ENCODE results near the gene MAP6. TPM values are rescaled to one million over a fixed set of nuclear protein-coding genes. Genes with fewer than 3 reads are reported as not detected.

The MAP6 gene
- total RNA-seq, 1 donor from 2014 or later = 10.8 TPM

DNA sequence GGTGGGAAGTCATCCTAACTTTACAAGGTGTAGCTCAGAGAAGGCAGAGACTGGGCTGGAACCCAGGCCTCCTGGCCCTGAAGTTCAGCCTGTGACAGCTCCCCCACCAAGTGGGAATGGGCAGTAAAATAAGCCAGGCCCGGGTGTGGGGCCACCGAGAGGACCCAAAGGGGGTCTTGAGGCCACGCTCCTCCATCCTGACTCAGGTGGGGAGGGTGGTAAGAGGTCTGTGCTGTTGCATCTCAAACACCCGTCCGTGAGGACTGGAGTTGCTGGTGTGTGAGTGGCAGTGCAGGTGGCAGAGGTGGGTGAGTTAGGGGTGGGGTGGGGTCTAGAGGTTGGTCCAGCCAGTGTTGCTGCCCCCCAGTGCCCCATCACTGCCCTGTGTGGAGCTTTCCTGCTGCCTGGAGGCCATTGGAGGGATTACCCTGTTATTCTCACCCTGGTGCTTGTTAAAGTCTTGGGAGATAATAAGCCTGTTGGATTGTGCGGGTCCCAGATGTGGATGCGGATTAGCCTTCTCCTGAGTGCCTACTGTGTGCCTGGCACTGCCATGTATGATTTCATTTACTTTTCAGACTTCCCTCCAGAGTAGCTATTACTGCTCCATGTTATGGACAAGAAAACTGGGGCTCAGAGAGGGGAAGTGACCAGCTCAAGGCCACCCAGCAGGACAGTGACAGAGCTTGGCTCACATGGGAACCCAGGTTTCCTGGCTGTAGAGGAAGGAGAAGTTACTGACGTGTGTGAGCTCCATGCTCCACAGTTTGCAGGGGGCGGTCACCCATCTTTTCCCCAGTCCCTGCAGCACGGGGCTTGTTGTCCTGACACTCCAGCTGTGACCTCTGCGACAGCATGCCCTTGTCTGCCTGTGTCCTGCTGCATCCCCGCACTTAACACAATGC lies 93.9 kb downstream of the MAP6 start:
- no peak for DNase-seq
- Histone ChIP-seq H3K27ac (peak overlapping the region; percentile 18), H3K9me3 (no peaks in the 10 kb centered on the region), H3K4me3 (no peak overlapping the region), H3K27me3 (ENCODE audit: low read depth) (no peaks in the 10 kb centered on the region), H3K4me1 (peaks cover 40% of the 10 kb centered on the region), H3K36me3 (peaks cover 48% of the 10 kb centered on the region)
- TF ChIP-seq, protein P1, sequence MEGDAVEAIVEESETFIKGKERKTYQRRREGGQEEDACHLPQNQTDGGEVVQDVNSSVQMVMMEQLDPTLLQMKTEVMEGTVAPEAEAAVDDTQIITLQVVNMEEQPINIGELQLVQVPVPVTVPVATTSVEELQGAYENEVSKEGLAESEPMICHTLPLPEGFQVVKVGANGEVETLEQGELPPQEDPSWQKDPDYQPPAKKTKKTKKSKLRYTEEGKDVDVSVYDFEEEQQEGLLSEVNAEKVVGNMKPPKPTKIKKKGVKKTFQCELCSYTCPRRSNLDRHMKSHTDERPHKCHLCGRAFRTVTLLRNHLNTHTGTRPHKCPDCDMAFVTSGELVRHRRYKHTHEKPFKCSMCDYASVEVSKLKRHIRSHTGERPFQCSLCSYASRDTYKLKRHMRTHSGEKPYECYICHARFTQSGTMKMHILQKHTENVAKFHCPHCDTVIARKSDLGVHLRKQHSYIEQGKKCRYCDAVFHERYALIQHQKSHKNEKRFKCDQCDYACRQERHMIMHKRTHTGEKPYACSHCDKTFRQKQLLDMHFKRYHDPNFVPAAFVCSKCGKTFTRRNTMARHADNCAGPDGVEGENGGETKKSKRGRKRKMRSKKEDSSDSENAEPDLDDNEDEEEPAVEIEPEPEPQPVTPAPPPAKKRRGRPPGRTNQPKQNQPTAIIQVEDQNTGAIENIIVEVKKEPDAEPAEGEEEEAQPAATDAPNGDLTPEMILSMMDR (IDR thresholded peaks at IDR 0.05) = peak; percentile 16
- no peak for ATAC-seq
- intact Hi-C loops (cut with DNase I) = no loop called here

DNA sequence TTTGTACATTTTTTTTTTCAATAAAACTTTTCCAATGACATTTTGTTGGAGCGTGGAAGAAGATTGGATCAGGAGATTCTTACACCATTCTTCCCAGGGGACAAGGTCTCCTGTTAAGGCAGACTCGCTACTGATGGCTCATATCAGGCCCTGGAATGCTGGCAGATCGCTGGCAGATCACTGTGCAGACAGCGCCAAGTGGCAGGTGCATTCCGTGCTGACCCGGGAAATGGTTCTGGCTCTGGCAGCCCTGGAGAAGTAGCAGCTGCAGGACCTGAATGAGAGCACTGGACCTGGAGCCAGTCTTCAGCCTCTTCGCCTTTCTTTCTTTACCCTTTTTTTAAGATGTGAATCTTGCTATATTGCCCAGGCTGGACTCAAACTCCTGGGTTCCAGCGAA lies 96.1 kb downstream of the MAP6 start:
- H3K9me3 ChIP-seq = no peaks in the 10 kb centered on the region
- no peak overlapping the region for H3K4me3 ChIP-seq
- intact Hi-C loops (cut with DNase I) = no loop called here
- H3K4me1 ChIP-seq = peaks cover 54% of the 10 kb centered on the region
- peaks cover 70% of the 10 kb centered on the region for H3K36me3 ChIP-seq
- TF ChIP-seq, protein P1 (IDR thresholded peaks at IDR 0.05) = no peak
- H3K27me3 ChIP-seq (ENCODE audit: low read depth) = no peaks in the 10 kb centered on the region
- DNase-seq (no peak), ATAC-seq (no peak)
- no peak overlapping the region for H3K27ac ChIP-seq

- Histone ChIP-seq H3K4me3 (no peak overlapping the region), H3K36me3 (peaks cover 81% of the 10 kb centered on the region), H3K4me1 (peaks cover 56% of the 10 kb centered on the region), H3K27me3 (ENCODE audit: low read depth) (no peaks in the 10 kb centered on the region), H3K9me3 (no peaks in the 10 kb centered on the region), H3K27ac (peak overlapping the region; percentile 31)
- intact Hi-C loops (cut with DNase I) = no loop called here
- TF ChIP-seq, protein P1 (IDR thresholded peaks at IDR 0.05) = no peak
- ATAC-seq (peak; percentile 68 to 85), DNase-seq (peak; percentile 79)
Measured at GRCh38 chr11:75571625-75572024, 97.2 kb downstream of the MAP6 start.

DNA sequence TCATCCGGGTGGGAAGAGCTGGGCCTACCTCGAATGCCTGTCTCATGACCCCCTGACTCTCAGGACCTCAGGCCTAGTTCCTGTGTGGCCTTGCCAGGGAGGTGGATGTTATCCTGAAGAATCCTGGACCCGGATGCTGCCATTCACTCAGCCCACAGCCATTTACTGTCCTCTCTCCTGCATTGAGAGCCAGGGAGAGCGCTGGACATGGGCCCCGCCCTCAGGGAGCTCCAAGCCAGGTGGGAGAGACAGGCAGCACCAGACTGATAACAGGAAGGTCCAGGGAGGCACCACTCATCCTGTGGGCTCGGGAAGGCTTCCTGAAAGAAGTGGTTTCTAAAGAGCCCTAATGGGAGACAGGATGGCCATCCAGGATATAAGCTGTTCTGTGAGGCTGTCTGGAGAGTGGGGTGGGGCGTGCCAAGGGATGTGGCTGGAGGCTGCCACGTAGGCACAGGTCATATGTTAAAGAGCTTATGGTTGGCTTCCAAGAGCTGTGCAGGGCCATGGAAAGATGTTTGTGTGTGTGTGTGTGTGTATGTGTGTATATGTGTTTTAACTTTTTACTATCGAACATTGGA lies 98.2 kb downstream of the MAP6 start:
- no peak for ATAC-seq
- H3K4me3 ChIP-seq = no peak overlapping the region
- H3K36me3 ChIP-seq = peaks cover 91% of the 10 kb centered on the region
- no peak for DNase-seq
- intact Hi-C loops (cut with DNase I) = no loop called here
- H3K9me3 ChIP-seq = no peaks in the 10 kb centered on the region
- H3K27me3 ChIP-seq (ENCODE audit: low read depth) = no peaks in the 10 kb centered on the region
- TF ChIP-seq, protein P1 (IDR thresholded peaks at IDR 0.05) = no peak
- peaks cover 59% of the 10 kb centered on the region for H3K4me1 ChIP-seq
- H3K27ac ChIP-seq = peak overlapping the region; percentile 48

GRCh38 chr11:75568616-75569219 lies 100.1 kb downstream of the MAP6 start:
- H3K36me3 ChIP-seq = peaks cover 92% of the 10 kb centered on the region

More at GRCh38 chr11:75568616-75569219, 100.1 kb downstream of the MAP6 start:
- intact Hi-C loops (cut with DNase I) = no loop called here
- Histone ChIP-seq H3K4me3 (no peak overlapping the region), H3K27ac (no peak overlapping the region), H3K9me3 (no peaks in the 10 kb centered on the region), H3K27me3 (ENCODE audit: low read depth) (no peaks in the 10 kb centered on the region), H3K4me1 (peaks cover 79% of the 10 kb centered on the region)
- no peak for DNase-seq
- TF ChIP-seq, protein P1 (IDR thresholded peaks at IDR 0.05) = no peak
- ATAC-seq = no peak

Data from lower lobe of right lung (tissue), 2 donors.